ENCODE data around the gene CIAO3. TPM values are rescaled to one million over a fixed set of nuclear protein-coding genes. Genes with fewer than 3 reads are reported as not detected.
"Not testable (repeated sequence)": the region's sequence is repeated elsewhere in the genome, so short reads cannot be mapped to it uniquely, and the experiment has no call there.

CIAO3 gene
- polyA plus RNA-seq, 1 experiment, result 23.1 TPM

GRCh38 chr16:714558-715476 lies 26.0 kb downstream of the CIAO3 start, which contains the start of gene METRN:
METRN (plus strand) TSS chr16:715118; CDS start chr16:715290, 172 bp downstream.
- H3K27me3 ChIP-seq (ENCODE audit: control insufficient read depth, insufficient read depth, low read length), result no peaks in the 10 kb centered on the region
- no peak for TF ChIP-seq CTCF (IDR thresholded peaks at IDR 0.05; ENCODE audit: insufficient read depth, low read depth, low read length)
- no peaks in the 10 kb centered on the region; the same call in 1 of the 2 replicates for H3K36me3 ChIP-seq (ENCODE audit: control insufficient read depth, insufficient read depth, low read length)
- ChIA-PET CTCF (interaction anchor here (0.7 to 5.5 kb wide), 5 partner anchors 8 to 97 kb away, joined by 3 to 120 read pairs (median 5); partner anchors contain the start of genes CCDC78, CHTF18 and RPUSD1), POLR2A (interaction anchor here (0.6 kb wide), 1 partner anchor 14 kb away, joined by 3 read pairs; no protein-coding TSS in a partner anchor)
- peak within 1 kb of the TSS; percentile 64 for H3K4me3 ChIP-seq (ENCODE audit: low read depth, low read length)
- no peak for DNase-seq (ENCODE audit: low read depth)

- no peak for DNase-seq (ENCODE audit: low read depth)
- CTCF ChIA-PET, result interaction anchor here (0.6 to 5.5 kb wide), 4 partner anchors 12 to 72 kb away, joined by 3 to 120 read pairs (median 3); partner anchors contain the start of genes CHTF18 and RPUSD1
- no peak overlapping the region for H3K4me3 ChIP-seq (ENCODE audit: low read depth, low read length)
- no peaks in the 10 kb centered on the region; the same call in 1 of the 2 replicates for H3K36me3 ChIP-seq (ENCODE audit: control insufficient read depth, insufficient read depth, low read length)
- POLR2A ChIA-PET, result no interaction called here
- H3K27me3 ChIP-seq (ENCODE audit: control insufficient read depth, insufficient read depth, low read length), result no peaks in the 10 kb centered on the region; the same call in 1 of the 2 replicates
- no peak for TF ChIP-seq CTCF (IDR thresholded peaks at IDR 0.05; ENCODE audit: insufficient read depth, low read depth, low read length)
These were observed 26.7 kb downstream of the CIAO3 start for GRCh38 chr16:714079-714478.

GRCh38 chr16:712740-713250 lies 28.0 kb downstream of the CIAO3 start:
- H3K27me3 ChIP-seq (ENCODE audit: control insufficient read depth, insufficient read depth, low read length); H3K4me3 ChIP-seq (ENCODE audit: low read depth, low read length); H3K36me3 ChIP-seq (ENCODE audit: control insufficient read depth, insufficient read depth, low read length): not testable (repeated sequence)
- DNase-seq (ENCODE audit: low read depth), result peak; percentile 91
- ChIA-PET CTCF (interaction anchor here (0.7 to 5.5 kb wide), 30 partner anchors 8 to 493 kb away, joined by 3 to 120 read pairs (median 4); partner anchors contain the start of genes ANTKMT, CCDC78, CHTF18 and HAGHL), POLR2A (interaction anchor here (0.7 kb wide), 1 partner anchor 48 kb away, joined by 18 read pairs; the partner anchor contains the start of gene MSLN)
- TF ChIP-seq CTCF (IDR thresholded peaks at IDR 0.05; ENCODE audit: insufficient read depth, low read depth, low read length), result peak; percentile 57

- CTCF ChIA-PET, result interaction anchor here (0.6 to 5.5 kb wide), 35 partner anchors 8 to 494 kb away, joined by 3 to 120 read pairs (median 4); partner anchors contain the start of genes ANTKMT, CCDC78, CHTF18 and HAGHL
These were observed 29.1 kb downstream of the CIAO3 start for GRCh38 chr16:711548-712320.

More at GRCh38 chr16:711548-712320, 29.1 kb downstream of the CIAO3 start:
- POLR2A ChIA-PET, result no interaction called here
- H3K36me3 ChIP-seq (ENCODE audit: control insufficient read depth, insufficient read depth, low read length), result no peaks in the 10 kb centered on the region
- H3K4me3 ChIP-seq (ENCODE audit: low read depth, low read length), result no peak overlapping the region
- peak; percentile 93 for TF ChIP-seq CTCF (IDR thresholded peaks at IDR 0.05; ENCODE audit: insufficient read depth, low read depth, low read length)
- H3K27me3 ChIP-seq (ENCODE audit: control insufficient read depth, insufficient read depth, low read length), result peaks cover 14% of the 10 kb centered on the region
- no peak for DNase-seq (ENCODE audit: low read depth)
